Measurements from ENCODE around the gene FN1. TPM values are rescaled to one million over a fixed set of nuclear protein-coding genes. Genes with fewer than 3 reads are reported as not detected.

FN1 gene
- total RNA-seq, 1 experiment from 2014 or later, result 1,570 TPM

GRCh38 chr2:215427585-215427984 lies 8.3 kb downstream of the FN1 start:
- H3K27me3 ChIP-seq (replicated peaks; ENCODE audit: insufficient read depth, low read depth, low read length, poor library complexity), result no peaks in the 10 kb centered on the region
- intact Hi-C loops (cut with micrococcal nuclease; ENCODE audit: unreplicated experiment), result no loop called here
- no peak for TF ChIP-seq EZH2 (IDR thresholded peaks at IDR 0.05; ENCODE audit: borderline replicate concordance, low read depth, low read length, poor library complexity, severe bottlenecking)
- TF ChIP-seq, protein P1, sequence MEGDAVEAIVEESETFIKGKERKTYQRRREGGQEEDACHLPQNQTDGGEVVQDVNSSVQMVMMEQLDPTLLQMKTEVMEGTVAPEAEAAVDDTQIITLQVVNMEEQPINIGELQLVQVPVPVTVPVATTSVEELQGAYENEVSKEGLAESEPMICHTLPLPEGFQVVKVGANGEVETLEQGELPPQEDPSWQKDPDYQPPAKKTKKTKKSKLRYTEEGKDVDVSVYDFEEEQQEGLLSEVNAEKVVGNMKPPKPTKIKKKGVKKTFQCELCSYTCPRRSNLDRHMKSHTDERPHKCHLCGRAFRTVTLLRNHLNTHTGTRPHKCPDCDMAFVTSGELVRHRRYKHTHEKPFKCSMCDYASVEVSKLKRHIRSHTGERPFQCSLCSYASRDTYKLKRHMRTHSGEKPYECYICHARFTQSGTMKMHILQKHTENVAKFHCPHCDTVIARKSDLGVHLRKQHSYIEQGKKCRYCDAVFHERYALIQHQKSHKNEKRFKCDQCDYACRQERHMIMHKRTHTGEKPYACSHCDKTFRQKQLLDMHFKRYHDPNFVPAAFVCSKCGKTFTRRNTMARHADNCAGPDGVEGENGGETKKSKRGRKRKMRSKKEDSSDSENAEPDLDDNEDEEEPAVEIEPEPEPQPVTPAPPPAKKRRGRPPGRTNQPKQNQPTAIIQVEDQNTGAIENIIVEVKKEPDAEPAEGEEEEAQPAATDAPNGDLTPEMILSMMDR (conservative IDR thresholded peaks at IDR 0.05; ENCODE audit: low read depth, low read length), result no peak
- H3K27ac ChIP-seq (ENCODE audit: low read depth, low read length, poor library complexity, severe bottlenecking), result no peak overlapping the region
- peaks cover 97% of the 10 kb centered on the region for H3K36me3 ChIP-seq (ENCODE audit: insufficient read depth, low read length, poor library complexity, severe bottlenecking)
- H3K9me3 ChIP-seq (ENCODE audit: low read depth, low read length, poor library complexity, severe bottlenecking), result no peaks in the 10 kb centered on the region
- BruUV-seq (replicated peaks), result no TSS peak
- ChIA-PET CTCF (no interaction called here), POLR2A (ENCODE audit: low non-redundant PET) (no interaction called here)
- H3K4me3 ChIP-seq (ENCODE audit: low read depth, low read length, poor library complexity, severe bottlenecking), result no peak overlapping the region
- DNase-seq (ENCODE audit: low spot score), result no peak
- peaks cover 29% of the 10 kb centered on the region for H3K4me1 ChIP-seq (ENCODE audit: insufficient read depth, low read length, poor library complexity, severe bottlenecking)

GRCh38 chr2:215425021-215425782 lies 10.7 kb downstream of the FN1 start:
- intact Hi-C loops (cut with micrococcal nuclease; ENCODE audit: unreplicated experiment), result no loop called here
- peaks cover 97% of the 10 kb centered on the region for H3K36me3 ChIP-seq (ENCODE audit: insufficient read depth, low read length, poor library complexity, severe bottlenecking)
- DNase-seq (ENCODE audit: low spot score), result no peak
- no peaks in the 10 kb centered on the region for H3K9me3 ChIP-seq (ENCODE audit: low read depth, low read length, poor library complexity, severe bottlenecking)
- peaks cover 31% of the 10 kb centered on the region for H3K4me1 ChIP-seq (ENCODE audit: insufficient read depth, low read length, poor library complexity, severe bottlenecking)
- H3K27me3 ChIP-seq (replicated peaks; ENCODE audit: insufficient read depth, low read depth, low read length, poor library complexity), result no peaks in the 10 kb centered on the region
- BruUV-seq (replicated peaks), result no TSS peak
- no peak overlapping the region for H3K4me3 ChIP-seq (ENCODE audit: low read depth, low read length, poor library complexity, severe bottlenecking)
- POLR2A ChIA-PET (ENCODE audit: low non-redundant PET), result no interaction called here
- CTCF ChIA-PET, result no interaction called here
- TF ChIP-seq EZH2 (IDR thresholded peaks at IDR 0.05; ENCODE audit: borderline replicate concordance, low read depth, low read length, poor library complexity, severe bottlenecking), result no peak
- TF ChIP-seq, protein P1 (conservative IDR thresholded peaks at IDR 0.05; ENCODE audit: low read depth, low read length), result no peak
- H3K27ac ChIP-seq (ENCODE audit: low read depth, low read length, poor library complexity, severe bottlenecking), result no peak overlapping the region

DNA sequence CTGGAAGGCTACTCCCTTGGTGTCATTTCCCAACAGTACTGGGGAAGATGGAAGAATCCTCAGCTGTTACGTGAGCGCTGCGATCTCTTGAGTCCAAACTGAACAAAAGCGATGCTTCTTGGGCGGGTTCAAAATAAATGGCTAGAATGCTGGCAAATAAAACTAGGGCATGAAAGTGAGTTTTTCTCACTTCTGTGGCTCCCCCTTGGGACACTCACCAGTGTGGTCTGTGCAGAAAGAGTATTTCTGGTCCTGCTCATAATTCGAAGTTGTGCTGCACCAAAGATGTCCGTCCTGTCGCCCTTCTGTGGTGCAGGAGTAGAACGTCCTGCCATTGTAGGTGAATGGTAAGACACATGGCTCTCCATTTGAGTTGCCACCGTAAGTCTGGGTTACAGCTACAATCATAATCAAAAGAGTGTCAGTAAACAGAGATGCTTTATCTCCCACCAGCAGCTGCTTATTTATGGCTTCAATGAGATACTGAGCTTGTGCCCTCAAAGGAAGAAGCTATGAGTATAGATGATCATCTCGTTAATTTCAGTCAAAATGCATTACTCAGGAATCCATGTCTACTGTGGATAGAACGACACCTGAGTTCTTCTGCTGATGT lies 11.8 kb downstream of the FN1 start:
- peak overlapping the region; percentile 20 for H3K27ac ChIP-seq (ENCODE audit: low read depth, low read length, poor library complexity, severe bottlenecking)
- CTCF ChIA-PET, result no interaction called here
- POLR2A ChIA-PET (ENCODE audit: low non-redundant PET), result interaction anchor here (0.6 kb wide), 2 partner anchors 29 to 373 kb away, joined by 3 to 8 read pairs; no protein-coding TSS in a partner anchor
- no peak overlapping the region for H3K4me3 ChIP-seq (ENCODE audit: low read depth, low read length, poor library complexity, severe bottlenecking)
- no peak for DNase-seq (ENCODE audit: low spot score)
- intact Hi-C loops (cut with micrococcal nuclease; ENCODE audit: unreplicated experiment), result loop anchor here (5.0 kb wide), 1 partner anchor 42 kb away; no protein-coding TSS in a partner anchor
- TF ChIP-seq EZH2 (IDR thresholded peaks at IDR 0.05; ENCODE audit: borderline replicate concordance, low read depth, low read length, poor library complexity, severe bottlenecking), result no peak
- TF ChIP-seq, protein P1 (conservative IDR thresholded peaks at IDR 0.05; ENCODE audit: low read depth, low read length), result no peak
- no peaks in the 10 kb centered on the region for H3K27me3 ChIP-seq (replicated peaks; ENCODE audit: insufficient read depth, low read depth, low read length, poor library complexity)
- no peaks in the 10 kb centered on the region for H3K9me3 ChIP-seq (ENCODE audit: low read depth, low read length, poor library complexity, severe bottlenecking)
- peaks cover 96% of the 10 kb centered on the region for H3K36me3 ChIP-seq (ENCODE audit: insufficient read depth, low read length, poor library complexity, severe bottlenecking)
- peaks cover 31% of the 10 kb centered on the region for H3K4me1 ChIP-seq (ENCODE audit: insufficient read depth, low read length, poor library complexity, severe bottlenecking)
- BruUV-seq (replicated peaks), result no TSS peak
